Measurements from ENCODE around the gene NONO. TPM values are rescaled to one million over a fixed set of nuclear protein-coding genes. Genes with fewer than 3 reads are reported as not detected.
"Not testable (repeated sequence)": the region's sequence is repeated elsewhere in the genome, so short reads cannot be mapped to it uniquely, and the experiment has no call there.

NONO gene
- total and polyA plus RNA-seq, 4 donors = 236 to 435 (median 377) TPM

- H3K4me1 ChIP-seq (ENCODE audit: control insufficient read depth, insufficient read depth, low read length); H3K27me3 ChIP-seq (ENCODE audit: control insufficient read depth, insufficient read depth, low read length); H3K27ac ChIP-seq (ENCODE audit: low read depth, low read length); DNase-seq (ENCODE audit: low read depth in 4 of 6, low spot score in 6 of 6); H3K9me3 ChIP-seq (ENCODE audit: control insufficient read depth, insufficient read depth, low read length); H3K36me3 ChIP-seq (ENCODE audit: control insufficient read depth, insufficient read depth, low read length); H3K4me3 ChIP-seq (ENCODE audit: low read depth, low read length): not testable (repeated sequence)
- 88% methylated on average over 8 of the region's 11 CpGs for WGBS (ENCODE audit: insufficient coverage)
Measured at GRCh38 chrX:71281300-71281699, 2.1 kb upstream of the NONO start.

- no peaks in the 10 kb centered on the region for H3K9me3 ChIP-seq (ENCODE audit: control insufficient read depth, insufficient read depth, low read length)
- peaks cover 7% of the 10 kb centered on the region for H3K36me3 ChIP-seq (ENCODE audit: control insufficient read depth, insufficient read depth, low read length)
- peak overlapping the region; percentile 91 for H3K27ac ChIP-seq (ENCODE audit: low read depth, low read length)
- no peaks in the 10 kb centered on the region for H3K4me1 ChIP-seq (ENCODE audit: control insufficient read depth, insufficient read depth, low read length)
- peak overlapping the region; percentile 37 for H3K4me3 ChIP-seq (ENCODE audit: low read depth, low read length)
- DNase-seq (ENCODE audit: low read depth in 4 of 6, low spot score in 6 of 6) = no peak
- no peaks in the 10 kb centered on the region for H3K27me3 ChIP-seq (ENCODE audit: control insufficient read depth, insufficient read depth, low read length)
- WGBS (ENCODE audit: insufficient coverage) = 42% methylated on average over 11 of the region's 16 CpGs
Measured at GRCh38 chrX:71282514-71283402, 677 bp upstream of the NONO start.

- no peaks in the 10 kb centered on the region for H3K4me1 ChIP-seq (ENCODE audit: control insufficient read depth, insufficient read depth, low read length)
- H3K9me3 ChIP-seq (ENCODE audit: control insufficient read depth, insufficient read depth, low read length) = no peaks in the 10 kb centered on the region
- DNase-seq (ENCODE audit: low read depth in 4 of 6, low spot score in 6 of 6) = no peak
- H3K36me3 ChIP-seq (ENCODE audit: control insufficient read depth, insufficient read depth, low read length) = peaks cover 10% of the 10 kb centered on the region
- H3K4me3 ChIP-seq (ENCODE audit: low read depth, low read length) = no peak overlapping the region
- no peak overlapping the region for H3K27ac ChIP-seq (ENCODE audit: low read depth, low read length)
- no peaks in the 10 kb centered on the region for H3K27me3 ChIP-seq (ENCODE audit: control insufficient read depth, insufficient read depth, low read length)
Measured at GRCh38 chrX:71285929-71286328, 2.5 kb downstream of the NONO start.

GRCh38 chrX:71291381-71291780 is 7.9 kb downstream of the NONO start:
- DNase-seq (ENCODE audit: low read depth in 4 of 6, low spot score in 6 of 6) = no peak
- Histone ChIP-seq H3K4me1 (ENCODE audit: control insufficient read depth, insufficient read depth, low read length) (no peaks in the 10 kb centered on the region), H3K27me3 (ENCODE audit: control insufficient read depth, insufficient read depth, low read length) (no peaks in the 10 kb centered on the region), H3K27ac (ENCODE audit: low read depth, low read length) (no peak overlapping the region), H3K36me3 (ENCODE audit: control insufficient read depth, insufficient read depth, low read length) (peaks cover 32% of the 10 kb centered on the region), H3K9me3 (ENCODE audit: control insufficient read depth, insufficient read depth, low read length) (no peaks in the 10 kb centered on the region), H3K4me3 (ENCODE audit: low read depth, low read length) (no peak overlapping the region)
- WGBS (ENCODE audit: insufficient coverage) = 61% methylated on average over 3 of the region's 6 CpGs

GRCh38 chrX:71292669-71293365 is 9.4 kb downstream of the NONO start:
- H3K36me3 ChIP-seq (ENCODE audit: control insufficient read depth, insufficient read depth, low read length) = peaks cover 26% of the 10 kb centered on the region
- no peak overlapping the region for H3K4me3 ChIP-seq (ENCODE audit: low read depth, low read length)
- no peaks in the 10 kb centered on the region for H3K27me3 ChIP-seq (ENCODE audit: control insufficient read depth, insufficient read depth, low read length)
- H3K9me3 ChIP-seq (ENCODE audit: control insufficient read depth, insufficient read depth, low read length) = no peaks in the 10 kb centered on the region
- WGBS (ENCODE audit: insufficient coverage) = 65% methylated on average over 2 of the region's 7 CpGs
- no peak for DNase-seq (ENCODE audit: low read depth in 4 of 6, low spot score in 6 of 6)
- no peak overlapping the region for H3K27ac ChIP-seq (ENCODE audit: low read depth, low read length)
- H3K4me1 ChIP-seq (ENCODE audit: control insufficient read depth, insufficient read depth, low read length) = no peaks in the 10 kb centered on the region

- 85% methylated on average over 5 of the region's 6 CpGs for WGBS (ENCODE audit: insufficient coverage)
- H3K27me3 ChIP-seq (ENCODE audit: control insufficient read depth, insufficient read depth, low read length) = no peaks in the 10 kb centered on the region
- H3K9me3 ChIP-seq (ENCODE audit: control insufficient read depth, insufficient read depth, low read length) = no peaks in the 10 kb centered on the region
- no peaks in the 10 kb centered on the region for H3K4me1 ChIP-seq (ENCODE audit: control insufficient read depth, insufficient read depth, low read length)
- H3K36me3 ChIP-seq (ENCODE audit: control insufficient read depth, insufficient read depth, low read length) = peaks cover 37% of the 10 kb centered on the region
- H3K27ac ChIP-seq (ENCODE audit: low read depth, low read length) = no peak overlapping the region
- no peak overlapping the region for H3K4me3 ChIP-seq (ENCODE audit: low read depth, low read length)
- DNase-seq (ENCODE audit: low read depth in 4 of 6, low spot score in 6 of 6) = no peak
Measured at GRCh38 chrX:71296806-71297205, 13.4 kb downstream of the NONO start.

GRCh38 chrX:71298119-71298518 is 14.7 kb downstream of the NONO start:
- WGBS (ENCODE audit: insufficient coverage) = 86% methylated on average over 1 of the region's 3 CpGs

GRCh38 chrX:71300064-71300463 is 16.6 kb downstream of the NONO start:
- DNase-seq (ENCODE audit: low read depth in 4 of 6, low spot score in 6 of 6); H3K27ac ChIP-seq (ENCODE audit: low read depth, low read length); H3K4me1 ChIP-seq (ENCODE audit: control insufficient read depth, insufficient read depth, low read length); H3K27me3 ChIP-seq (ENCODE audit: control insufficient read depth, insufficient read depth, low read length); H3K9me3 ChIP-seq (ENCODE audit: control insufficient read depth, insufficient read depth, low read length); H3K4me3 ChIP-seq (ENCODE audit: low read depth, low read length): not testable (repeated sequence)
- H3K36me3 ChIP-seq (ENCODE audit: control insufficient read depth, insufficient read depth, low read length) = peaks cover 19% of the 10 kb centered on the region
- 75% methylated on average over 4 of the region's 7 CpGs for WGBS (ENCODE audit: insufficient coverage)

More at GRCh38 chrX:71298119-71298518, 14.7 kb downstream of the NONO start:
- Histone ChIP-seq H3K27ac (ENCODE audit: low read depth, low read length) (no peak overlapping the region), H3K4me1 (ENCODE audit: control insufficient read depth, insufficient read depth, low read length) (no peaks in the 10 kb centered on the region), H3K27me3 (ENCODE audit: control insufficient read depth, insufficient read depth, low read length) (no peaks in the 10 kb centered on the region), H3K4me3 (ENCODE audit: low read depth, low read length) (no peak overlapping the region), H3K9me3 (ENCODE audit: control insufficient read depth, insufficient read depth, low read length) (no peaks in the 10 kb centered on the region), H3K36me3 (ENCODE audit: control insufficient read depth, insufficient read depth, low read length) (peaks cover 32% of the 10 kb centered on the region)
- DNase-seq (ENCODE audit: low read depth in 4 of 6, low spot score in 6 of 6) = no peak

GRCh38 chrX:71300495-71300894 is 17.1 kb downstream of the NONO start:
- not testable (repeated sequence) for H3K4me3 ChIP-seq (ENCODE audit: low read depth, low read length); H3K27ac ChIP-seq (ENCODE audit: low read depth, low read length); H3K9me3 ChIP-seq (ENCODE audit: control insufficient read depth, insufficient read depth, low read length); DNase-seq (ENCODE audit: low read depth in 4 of 6, low spot score in 6 of 6); H3K4me1 ChIP-seq (ENCODE audit: control insufficient read depth, insufficient read depth, low read length); H3K27me3 ChIP-seq (ENCODE audit: control insufficient read depth, insufficient read depth, low read length)
- H3K36me3 ChIP-seq (ENCODE audit: control insufficient read depth, insufficient read depth, low read length) = peaks cover 18% of the 10 kb centered on the region
- WGBS (ENCODE audit: insufficient coverage) = 85% methylated on average over 5 of the region's 7 CpGs
